Measurements from ENCODE around the gene JAK3.

Gene JAK3

DNA sequence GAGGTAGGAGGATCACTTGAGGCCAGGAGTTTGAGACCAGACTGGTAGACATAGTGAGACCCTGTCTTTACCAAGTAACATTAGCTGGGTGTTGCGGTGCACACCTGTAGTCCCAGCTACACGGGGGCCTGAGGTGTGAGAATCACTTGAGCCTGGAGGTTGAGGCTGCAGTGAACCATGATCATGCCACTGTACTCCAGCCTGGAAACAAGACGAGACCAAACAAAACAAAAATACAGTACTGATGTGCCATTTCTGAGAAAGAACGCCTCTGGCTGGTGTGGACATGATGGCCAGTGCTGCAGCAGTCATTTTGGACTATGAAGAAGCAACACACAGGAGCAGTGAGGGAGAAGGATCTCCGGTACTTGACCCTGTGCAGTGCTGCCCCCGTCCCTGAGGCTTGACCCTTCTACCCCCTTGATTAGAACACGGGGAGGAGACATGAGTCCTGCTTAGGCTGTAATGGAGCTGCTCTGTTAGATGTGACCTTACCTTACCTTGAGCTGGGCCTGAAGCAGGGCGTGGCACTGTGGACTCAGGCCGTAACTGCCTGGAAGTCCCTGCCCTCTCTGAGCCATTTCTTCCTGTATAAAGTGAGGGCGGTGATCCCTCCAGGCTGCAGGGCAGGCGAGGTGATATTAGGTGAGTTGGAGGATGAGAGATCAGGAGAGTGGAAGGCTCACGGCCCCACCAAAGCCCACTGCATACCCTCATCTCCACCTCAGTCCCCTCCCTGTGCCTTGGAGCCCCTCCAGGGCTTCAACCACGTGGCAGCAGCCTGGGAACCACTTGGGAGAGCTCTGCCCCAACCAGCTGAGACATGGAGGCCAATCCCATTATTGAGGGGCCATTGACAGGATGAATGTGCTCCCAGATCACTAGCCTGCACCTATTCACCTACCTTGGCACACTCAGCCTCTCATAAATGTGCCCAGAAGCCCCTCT lies 17.9 kb upstream of the JAK3 start:
- DNase-seq, result no peak

DNA sequence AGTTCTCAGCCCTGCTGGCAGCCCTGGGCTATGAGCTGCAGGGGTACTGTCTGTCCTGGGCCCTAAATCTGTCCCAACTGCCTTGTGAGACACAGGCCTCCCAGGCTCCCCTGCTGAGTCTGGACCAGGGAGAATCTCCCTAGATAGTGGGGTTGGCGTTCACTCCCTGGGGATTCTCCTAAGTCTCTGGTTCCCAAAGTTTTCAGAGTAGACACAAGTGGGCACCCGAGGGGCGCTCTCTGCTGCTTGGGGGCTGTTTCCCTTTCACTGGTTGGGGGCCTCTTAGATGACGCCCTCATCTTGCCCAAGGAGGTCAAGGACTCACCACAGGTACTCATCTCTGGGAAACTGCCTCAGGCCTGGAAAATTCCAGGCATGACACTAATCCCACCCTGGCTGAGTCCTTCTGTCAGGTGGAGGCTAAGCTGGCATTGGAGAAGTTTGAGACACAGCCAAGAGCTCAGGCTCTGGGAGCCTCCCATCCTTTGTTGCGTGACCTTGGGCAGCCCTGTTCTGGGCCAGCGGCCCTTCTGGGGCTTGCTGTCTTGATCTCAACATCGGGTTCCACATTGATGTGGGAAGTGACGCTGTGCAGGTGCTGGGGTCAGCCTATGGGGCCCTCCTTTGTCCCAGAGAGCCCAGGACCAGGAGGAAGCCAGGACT lies 15.9 kb upstream of the JAK3 start:
- DNase-seq, result no peak

DNA sequence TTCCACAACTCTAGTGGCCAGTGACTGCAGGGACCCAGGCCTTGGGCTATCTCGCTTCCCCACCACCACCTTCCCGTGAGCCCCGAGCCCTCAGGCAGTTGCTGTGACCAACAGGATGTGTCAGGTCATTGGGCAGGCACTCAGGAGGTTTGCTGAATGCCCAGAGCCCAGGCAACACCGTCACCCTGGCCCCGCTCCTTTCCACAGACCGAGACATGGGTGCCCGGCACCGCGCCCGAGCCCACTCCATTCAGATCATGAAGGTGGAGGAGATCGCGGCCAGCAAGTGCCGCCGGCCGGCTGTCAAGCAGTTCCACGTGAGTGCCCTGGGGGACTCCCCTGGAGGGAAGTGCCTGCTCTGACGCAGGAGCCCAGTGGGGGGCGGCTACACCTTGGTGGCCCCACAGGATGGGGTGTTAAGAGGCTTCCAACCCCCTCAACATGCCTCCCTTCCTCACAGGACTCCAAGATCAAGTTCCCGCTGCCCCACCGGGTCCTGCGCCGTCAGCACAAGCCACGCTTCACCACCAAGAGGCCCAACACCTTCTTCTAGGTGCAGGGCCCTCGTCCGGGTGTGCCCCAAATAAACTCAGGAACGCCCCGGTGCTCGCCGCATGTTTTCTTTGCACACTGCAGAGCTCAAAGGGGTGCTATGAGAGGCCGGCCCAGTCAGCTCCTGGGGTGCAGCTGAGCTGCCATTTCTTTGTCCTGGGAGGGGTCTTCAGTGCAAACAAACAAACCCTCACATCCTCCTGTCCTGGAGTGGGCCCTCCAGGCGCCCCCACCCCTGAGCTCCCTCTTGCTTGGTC lies 15.1 kb upstream of the JAK3 start:
- no peak for DNase-seq

DNA sequence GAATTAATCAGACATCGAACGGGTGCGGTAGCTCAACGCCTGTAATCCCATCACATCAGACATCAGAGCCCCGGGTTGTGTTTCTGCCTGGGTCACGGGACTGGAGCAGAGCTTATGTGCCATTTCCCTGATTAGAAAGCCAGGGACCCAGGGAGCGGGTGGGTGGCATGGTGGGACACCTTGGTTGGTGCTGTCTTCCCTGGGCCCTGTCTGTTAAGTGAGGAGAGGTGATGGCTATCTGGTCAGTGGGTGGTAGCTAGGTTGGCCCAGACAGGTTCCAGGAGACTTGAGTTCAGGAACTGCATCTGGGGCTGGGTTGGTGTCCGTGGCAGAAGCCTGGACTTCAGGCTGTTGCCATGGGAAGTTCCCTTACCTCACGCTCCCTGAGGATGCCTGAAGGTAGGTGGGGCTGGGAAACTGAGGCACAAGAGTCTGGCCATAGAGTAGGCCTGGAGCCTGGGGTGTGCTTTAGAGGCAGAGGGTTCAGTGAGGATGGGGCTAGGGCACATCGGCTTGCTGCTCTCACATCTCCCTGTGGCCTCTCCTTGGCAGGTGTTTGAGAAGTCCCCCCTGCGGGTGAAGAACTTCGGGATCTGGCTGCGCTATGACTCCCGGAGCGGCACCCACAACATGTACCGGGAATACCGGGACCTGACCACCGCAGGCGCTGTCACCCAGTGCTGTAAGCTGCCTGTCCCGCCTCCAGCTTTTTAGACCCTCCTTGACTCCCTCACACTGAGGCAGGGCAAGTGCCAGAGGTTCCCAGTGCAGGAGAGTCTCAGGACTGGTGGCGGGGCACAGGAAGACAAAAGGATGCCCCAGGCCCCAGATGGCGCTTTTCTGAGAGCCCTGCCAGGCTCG lies 14.0 kb upstream of the JAK3 start:
- DNase-seq, result no peak

DNA sequence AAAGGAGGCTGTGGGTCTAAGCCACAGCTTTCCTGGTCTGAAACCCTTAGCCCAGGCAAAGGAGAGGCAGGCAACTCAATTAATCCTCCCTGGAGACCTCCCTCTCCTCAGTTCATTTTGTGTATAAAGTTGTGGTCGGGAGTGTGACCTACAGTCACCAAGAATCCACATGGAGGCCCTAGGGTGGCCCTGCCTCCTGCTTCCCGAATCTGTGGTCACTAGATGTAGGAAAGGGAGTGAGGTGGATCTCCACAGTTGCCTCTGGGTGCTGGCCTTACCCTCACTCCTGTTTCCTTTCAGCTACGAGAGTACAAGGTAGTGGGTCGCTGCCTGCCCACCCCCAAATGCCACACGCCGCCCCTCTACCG lies 13.2 kb upstream of the JAK3 start:
- DNase-seq, result no peak

DNA sequence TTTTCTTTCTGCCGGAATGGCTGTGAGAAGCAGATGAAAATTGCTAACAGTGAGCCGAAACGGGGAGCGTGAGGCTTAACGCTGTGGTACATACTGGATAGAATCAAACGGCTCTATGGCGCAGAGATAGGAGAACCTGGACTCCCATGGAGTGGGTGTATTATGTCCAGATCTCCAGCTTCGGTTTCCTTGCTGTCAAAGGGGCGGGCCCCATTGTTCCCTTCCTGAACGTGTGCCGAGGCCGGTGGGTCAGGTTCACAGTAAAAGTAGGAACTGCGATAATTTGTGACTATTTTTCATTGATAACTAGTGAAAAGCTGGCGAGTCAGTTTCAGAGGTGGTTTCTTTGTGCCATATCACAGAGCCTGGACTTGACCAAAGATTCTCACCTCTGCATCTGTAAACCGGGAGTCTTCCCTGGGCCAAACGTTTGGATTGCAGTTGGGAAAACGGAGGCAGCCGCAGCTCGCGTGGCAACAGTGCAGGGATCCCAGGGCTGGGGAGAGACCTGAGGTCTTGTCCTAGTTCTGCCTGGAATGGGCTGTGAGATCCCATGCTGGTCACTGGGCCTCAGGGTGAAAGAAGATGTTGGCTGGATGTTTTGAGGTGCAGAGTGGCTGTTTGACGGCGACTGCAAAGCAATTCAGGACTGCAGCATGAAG lies 12.7 kb upstream of the JAK3 start:
- no peak for DNase-seq

DNA sequence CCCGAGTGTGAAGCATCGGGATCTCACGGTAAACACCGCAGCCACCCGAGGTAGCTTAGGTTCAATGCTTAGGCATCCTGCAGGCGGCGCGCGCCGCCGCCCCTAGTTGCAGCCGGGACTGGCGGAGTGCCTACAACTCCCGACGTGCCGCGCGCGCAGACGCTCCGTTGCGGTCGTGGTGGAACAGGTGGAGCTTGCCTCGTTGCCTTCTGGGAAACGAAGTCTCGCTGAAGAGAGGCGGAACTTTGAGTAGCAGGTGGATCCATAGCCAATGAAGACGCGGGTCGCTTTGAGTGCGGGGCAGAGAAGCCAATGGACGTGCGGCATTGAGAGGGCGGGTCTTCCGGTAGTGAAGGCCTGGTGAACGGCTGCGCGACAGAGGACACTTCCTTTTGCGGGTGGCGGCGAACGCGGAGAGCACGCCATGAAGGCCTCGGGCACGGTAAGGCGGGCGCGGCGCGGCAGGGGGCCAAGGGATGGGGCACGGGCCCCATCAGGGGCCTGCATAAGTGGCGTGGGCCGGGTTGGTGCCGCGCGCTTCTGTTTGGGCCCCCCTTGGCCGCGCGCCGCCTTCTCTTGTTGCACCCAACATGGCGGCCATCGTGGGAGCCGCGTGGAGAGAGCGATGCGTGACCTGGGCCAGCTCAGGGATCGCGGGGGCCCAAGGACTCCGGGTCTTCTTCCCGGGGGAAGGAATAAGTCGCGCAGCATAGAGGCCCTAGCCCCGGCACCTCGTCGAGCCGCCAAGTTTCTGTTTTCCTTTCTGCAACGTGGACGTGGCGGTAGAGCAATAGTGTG lies 11.9 kb upstream of the JAK3 start, which contains the start of gene RPL18A:
RPL18A (plus strand) TSS at position 378 of the 798 bp plus-strand sequence; CDS start at position 425, 47 bp downstream.
- peak; percentile 100 for DNase-seq

DNA sequence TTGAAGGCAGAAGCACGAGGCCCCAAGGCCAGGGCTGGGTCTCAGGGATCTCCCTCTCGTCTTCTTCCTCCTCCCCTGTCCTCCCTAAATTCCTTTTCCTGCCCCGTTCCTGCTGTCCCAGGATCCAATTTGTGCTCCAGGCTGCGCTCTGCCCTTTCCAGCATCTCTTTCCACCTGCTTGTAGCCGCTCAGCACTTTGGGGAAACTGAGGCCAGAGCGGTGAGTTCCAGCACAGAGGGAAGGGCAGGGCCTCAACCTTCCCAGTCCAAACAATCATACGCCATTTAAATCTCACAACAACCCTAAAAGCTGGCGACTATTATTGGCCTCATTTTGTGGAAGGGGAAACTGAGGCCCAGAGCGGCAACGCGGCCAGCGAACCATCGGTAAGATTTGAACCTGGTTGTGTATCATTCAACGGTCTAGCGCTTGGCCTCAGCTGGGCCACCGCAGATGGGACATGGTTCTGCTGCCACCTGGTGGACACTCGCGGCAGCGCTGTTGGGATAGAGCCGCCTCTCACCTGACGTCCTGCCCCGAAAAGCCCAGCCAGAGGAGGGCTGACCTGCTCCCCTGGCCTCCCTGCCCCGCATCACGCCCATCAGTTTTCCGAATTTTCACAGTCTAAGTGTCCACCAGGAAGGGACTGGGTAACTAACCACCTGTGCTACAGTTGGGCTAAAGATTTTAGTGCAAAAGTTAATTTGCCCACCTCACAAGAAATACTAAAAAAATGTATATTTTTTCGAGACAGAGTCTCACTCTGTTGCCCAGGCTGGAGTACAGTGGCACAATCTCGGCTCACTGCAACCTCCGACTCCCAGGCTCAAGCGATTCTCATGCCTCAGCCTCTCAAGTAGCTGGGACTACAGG lies 7.7 kb upstream of the JAK3 start:
- peak; percentile 84 to 90 for DNase-seq

DNA sequence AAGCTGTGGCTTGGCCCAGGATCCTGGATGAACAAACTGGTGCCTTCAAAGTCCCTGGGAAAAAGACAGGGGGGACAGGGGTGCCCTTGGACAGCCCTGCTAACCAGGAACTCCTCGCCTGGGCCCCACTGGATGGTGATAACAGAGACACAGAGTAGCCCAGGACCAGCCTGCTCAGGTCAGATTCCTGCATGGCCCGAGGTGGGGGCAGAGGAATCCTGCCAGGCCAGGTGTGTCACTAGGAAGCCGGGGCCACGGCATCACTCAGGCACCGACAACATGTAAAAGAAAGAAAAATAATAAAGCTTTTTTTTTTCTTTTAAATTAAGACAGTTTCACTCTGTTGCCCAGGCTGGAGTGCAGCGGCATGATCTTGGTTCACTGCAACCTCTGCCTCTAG lies 6.3 kb upstream of the JAK3 start:
- no peak for DNase-seq

DNA sequence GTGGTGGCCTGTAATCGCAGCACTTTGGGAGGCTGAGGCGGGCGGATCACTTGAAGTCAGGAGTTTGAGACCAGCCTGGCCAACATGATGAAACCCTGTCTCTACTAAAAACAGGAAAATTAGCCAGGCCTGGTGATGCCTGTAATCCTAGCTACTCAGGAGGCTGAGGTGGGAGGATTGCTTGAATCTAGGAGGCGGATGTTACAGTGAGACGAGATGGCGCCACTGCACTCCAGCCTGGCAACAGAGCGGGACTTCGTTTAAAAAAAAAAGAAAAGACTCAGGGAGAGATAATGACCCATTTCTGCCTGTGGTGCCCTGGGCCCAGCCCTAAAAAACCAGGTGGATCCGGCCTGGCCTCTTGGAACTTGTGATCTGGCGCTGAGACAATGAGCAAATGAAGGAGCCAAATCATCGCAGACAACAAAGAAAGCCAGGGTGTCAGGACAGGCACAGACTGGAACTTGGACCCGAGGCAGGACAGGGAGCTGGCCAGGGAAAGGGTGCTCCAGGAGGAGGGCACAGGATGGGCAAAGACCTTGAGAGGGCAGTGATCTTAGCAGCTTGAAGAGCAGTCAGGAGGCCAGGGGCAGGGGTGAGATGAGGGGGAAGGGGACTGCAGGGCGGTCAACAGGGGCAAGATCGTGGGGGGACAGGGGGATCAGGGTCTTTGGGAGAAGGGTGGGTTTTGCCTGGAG lies 962 bp upstream of the JAK3 start:
- peak in 1 of 2 donors; percentile 29 for DNase-seq

DNA sequence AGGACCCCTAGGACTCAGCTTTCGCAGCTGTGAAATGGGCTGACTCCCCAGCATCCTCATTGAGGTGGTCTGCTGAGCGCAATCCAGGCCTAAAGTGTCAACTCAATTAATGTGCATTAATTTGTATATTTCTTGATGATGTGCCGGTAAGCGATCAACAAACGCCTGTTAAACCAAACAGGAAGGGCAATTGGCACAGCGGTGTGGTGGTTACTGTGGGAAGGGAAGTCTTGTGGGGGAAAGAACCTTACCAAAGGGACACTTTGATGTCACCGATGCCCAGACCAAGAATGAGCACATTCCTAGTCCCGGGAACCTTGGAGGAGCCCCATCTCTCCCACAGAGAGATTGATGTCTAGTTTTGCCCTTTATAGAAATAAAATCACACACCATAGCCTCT lies 1.6 kb downstream of the JAK3 start:
- DNase-seq, result peak; percentile 54 to 79

DNA sequence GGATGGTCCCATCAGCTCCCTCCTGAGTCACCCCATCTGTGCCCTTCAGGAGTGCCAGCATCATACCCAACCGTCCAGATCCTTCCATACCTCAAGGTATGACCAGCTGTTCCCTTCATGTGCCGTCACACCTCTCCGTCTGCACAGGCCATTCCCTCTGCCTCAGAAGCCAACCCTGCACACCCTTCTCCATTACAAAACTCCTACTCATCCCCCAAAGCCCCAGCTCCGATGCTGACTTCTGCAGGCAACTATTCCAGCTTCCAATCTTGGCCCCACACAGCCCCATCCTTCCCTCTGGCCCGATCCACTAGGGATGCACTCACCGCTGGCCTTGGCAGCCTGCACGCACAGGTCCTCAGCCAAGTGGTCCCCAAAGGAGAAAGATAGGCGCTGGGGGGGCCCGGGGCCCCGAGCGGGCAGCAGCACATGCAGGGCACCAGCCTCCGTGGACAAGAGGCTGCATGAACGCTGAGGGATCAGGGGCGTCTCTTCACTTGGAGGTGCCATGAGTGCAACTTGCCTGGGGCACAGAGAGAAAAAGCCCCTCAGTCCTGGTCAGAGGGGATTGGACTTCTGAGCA lies 3.8 kb downstream of the JAK3 start:
- no peak for DNase-seq

DNA sequence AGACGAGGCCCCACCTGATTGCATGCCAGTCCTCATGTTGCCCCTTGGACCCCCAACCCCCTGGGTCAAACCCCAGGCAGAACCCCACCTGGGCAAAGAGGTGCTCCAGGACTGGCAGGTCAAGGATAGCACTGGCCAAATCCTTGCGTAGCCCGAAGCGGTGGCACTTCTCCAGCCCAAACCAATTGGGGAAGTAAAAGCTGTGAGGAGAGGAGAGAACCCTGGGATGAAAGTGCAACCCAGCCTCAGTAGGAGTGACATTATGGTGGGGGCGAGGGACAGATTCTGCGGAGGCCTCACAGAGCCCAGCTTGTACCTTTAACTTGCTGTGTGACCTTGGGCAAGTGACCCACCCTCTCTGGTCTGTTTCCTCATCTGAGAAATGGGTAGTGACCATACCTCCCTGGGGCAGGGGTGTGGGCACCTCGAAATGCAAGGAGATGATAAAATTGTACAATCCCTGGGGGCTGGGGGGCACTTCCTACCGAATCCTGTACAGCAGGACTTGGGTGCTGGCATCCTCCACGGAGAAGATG lies 4.4 kb downstream of the JAK3 start:
- no peak for DNase-seq

DNA sequence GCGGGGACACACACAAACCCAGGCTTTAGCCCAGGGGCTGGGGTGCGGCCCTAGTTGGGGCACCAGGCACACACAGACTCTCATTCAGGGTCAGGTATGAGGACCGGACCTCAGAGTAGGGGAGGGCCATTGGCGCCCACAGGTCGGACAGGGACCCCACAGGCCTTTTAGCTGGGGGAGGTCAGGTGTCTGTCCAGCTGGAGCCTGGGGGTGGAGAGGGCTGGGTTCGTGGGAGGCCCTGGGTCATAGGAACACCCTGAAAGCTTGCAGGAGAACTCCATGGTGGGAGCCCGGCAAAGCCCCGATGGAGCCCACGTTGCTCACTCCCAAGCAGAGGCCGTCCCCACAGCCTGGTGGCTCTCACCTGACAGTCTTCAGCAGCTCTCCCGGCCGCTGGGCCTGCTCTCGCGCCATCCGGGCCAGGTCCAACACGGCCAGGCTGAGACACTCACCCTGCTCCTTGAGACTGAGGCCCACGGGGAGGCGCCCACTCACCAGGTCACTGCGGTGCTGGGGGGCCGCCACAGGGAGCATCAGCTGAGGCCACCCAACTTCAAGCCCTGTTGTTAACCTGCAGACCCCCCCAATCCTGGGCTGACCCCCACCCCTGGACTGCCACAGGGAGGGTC lies 5.0 kb downstream of the JAK3 start:
- DNase-seq, result no peak

DNA sequence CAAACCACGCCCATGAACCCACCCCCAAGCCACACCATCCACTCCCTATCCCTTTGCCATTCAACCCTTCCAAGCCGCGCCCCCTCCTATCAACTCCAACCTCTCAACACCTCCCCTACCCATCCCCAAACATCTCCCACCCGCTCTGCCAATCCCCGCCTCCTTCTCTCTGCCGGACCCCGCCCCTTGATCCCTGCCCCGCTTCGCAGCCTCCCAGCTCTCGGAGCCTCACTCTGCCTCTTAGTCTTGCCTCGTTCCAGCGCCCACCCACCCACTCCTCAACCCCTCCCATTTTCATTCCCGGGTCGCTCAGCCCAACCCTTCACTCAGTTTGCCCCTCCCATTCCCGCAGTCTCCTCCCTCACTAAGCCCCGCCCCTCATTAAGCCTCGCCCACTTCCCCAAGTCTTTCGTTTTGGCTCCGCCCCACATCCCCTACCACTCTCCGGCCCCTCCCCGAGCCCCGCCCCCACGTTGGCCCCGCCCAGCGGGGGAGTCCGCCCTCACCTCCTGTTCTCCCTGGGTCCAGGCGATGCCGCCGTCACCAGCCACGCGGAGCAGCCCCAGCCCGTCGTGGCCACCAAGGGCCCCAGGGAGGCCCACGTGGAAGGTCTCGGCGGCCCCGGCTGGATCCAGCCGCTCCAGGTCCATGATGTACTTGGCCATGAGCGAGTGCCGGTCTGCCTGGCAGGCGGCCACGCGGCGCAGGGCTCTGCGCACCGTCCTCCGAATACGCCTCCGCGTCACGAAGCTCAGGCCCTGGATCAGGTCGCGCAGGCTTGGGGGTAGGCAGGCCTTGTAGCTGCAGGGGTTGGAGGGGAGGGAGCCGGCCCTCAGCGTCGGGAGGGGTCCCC lies 5.7 kb downstream of the JAK3 start:
- peak; percentile 44 to 60 for DNase-seq

DNA sequence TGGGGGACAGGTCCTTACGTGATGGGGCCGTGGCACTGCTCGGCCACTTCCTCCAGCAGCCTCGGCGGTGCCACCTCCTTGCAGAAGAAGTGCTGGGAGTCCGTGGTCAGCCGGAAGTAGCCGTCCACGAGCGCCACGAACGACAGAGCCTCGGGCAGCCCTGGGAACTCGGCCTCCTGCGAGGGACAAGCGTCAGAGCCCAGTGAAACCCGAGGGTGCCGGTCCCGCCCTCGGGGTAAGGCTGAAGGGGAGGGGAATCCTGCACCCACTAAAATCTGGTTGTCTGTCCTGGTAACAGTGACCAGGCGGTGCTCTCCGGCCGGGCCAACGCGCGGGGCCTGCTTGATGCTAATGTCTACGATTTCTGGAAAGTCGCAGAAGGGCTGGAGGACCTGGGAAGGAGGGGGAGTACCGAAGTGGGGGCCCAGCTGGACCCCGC lies 6.4 kb downstream of the JAK3 start:
- DNase-seq, result no peak

DNA sequence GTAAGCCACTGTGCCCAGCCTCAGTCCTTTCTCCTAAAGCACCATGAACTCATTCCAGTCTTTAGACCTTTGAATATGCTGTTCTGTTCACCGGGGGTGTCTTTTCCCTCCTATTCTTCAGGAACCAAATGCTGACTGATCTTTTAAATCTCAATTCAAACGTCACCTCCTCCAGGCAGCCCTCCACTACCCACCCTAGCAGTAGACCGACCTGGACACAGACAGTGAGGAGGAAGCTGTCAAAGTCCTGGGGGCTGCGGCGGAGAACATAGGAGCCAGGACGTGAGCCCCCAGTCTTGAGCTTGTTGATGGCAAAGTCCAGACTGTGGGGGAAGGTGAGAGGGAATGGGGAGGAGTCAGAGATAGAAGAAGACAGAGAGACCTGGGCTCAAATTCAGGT lies 7.8 kb downstream of the JAK3 start:
- no peak for DNase-seq
